ENCODE data around the gene CDS1. TPM values are rescaled to one million over a fixed set of nuclear protein-coding genes. Genes with fewer than 3 reads are reported as not detected.
A peak's percentile ranks its signal among the peaks of the same experiment; 100 is the strongest.
"Not testable (repeated sequence)": the region's sequence is repeated elsewhere in the genome, so short reads cannot be mapped to it uniquely, and the experiment has no call there.

CDS1 gene
- 1 to 10 TPM in 1 of 4 donors, under 1 TPM in 1, not detected in 2; 0.07 to 1.1 TPM for total RNA-seq

DNA sequence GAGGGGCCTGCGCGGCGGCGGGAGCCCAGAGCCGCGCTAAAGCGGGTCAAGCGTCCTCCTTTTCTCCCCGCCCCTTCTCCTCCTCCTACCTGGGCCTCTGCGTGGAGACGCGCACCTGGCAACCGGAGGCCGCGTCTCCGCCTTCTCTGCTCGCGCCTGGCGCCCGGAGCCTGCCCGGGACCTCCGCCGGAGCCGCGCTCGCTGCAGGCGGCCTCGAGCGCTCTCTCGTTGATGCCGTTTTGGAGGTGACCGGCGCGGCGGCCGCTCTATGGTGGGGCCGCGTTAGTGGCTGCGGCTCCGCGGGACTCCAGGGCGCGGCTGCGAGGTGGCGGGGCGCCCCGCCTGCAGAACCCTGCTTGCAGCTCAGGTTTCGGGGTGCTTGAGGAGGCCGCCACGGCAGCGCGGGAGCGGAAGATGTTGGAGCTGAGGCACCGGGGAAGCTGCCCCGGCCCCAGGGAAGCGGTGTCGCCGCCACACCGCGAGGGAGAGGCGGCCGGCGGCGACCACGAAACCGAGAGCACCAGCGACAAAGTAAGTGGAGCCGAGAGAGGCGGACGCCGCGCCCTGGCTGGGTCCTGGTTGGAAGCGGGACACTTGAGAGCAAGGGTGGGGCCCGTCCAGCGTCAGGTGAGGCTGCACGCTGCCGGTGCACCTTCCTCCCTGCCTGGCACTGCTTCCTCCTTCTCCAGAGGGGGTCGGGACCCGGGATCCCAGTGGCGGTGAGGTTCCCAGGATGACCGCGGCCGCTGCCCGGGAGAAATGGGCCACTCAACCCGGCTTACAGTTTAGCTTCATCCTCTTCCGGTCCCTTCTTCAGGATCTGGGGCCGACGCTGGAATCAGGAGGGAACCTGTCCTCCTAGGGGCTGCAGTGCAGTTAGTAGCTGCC, at the start of gene CDS1:
Gene CDS1, plus strand, starts transcription at position 140 of the 888 bp plus-strand sequence. Its CDS starts 275 bp downstream, at position 415.
- Histone ChIP-seq H3K27me3 (peaks cover 23 to 31% (median 28%) of the 10 kb centered on the region in 3 donors), H3K4me3 (peak within 1 kb of the TSS; percentile 64 to 89 (median 70)), H3K9me3 (no peaks in the 10 kb centered on the region), H3K27ac (no peak within 1 kb of the TSS), H3K36me3 (no peaks in the 10 kb centered on the region), H3K4me1 (peaks cover 5% of the 10 kb centered on the region in 2 donors)
- ATAC-seq (peak; percentile 40 to 51), DNase-seq (no peak)
- intact Hi-C loops (cut with DNase I; ENCODE audit: low total_unique reads): no loop called here
- TF ChIP-seq POLR2A (IDR thresholded peaks at IDR 0.05): no peak
- TF ChIP-seq, protein P1, sequence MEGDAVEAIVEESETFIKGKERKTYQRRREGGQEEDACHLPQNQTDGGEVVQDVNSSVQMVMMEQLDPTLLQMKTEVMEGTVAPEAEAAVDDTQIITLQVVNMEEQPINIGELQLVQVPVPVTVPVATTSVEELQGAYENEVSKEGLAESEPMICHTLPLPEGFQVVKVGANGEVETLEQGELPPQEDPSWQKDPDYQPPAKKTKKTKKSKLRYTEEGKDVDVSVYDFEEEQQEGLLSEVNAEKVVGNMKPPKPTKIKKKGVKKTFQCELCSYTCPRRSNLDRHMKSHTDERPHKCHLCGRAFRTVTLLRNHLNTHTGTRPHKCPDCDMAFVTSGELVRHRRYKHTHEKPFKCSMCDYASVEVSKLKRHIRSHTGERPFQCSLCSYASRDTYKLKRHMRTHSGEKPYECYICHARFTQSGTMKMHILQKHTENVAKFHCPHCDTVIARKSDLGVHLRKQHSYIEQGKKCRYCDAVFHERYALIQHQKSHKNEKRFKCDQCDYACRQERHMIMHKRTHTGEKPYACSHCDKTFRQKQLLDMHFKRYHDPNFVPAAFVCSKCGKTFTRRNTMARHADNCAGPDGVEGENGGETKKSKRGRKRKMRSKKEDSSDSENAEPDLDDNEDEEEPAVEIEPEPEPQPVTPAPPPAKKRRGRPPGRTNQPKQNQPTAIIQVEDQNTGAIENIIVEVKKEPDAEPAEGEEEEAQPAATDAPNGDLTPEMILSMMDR (IDR thresholded peaks at IDR 0.05 in 4 of 5, conservative IDR thresholded peaks at IDR 0.05 in 1 of 5): no peak
- in situ Hi-C loops (cut with MboI; ENCODE audit: low sequenced_read_pairs in 4 of 4): no loop called here

DNA sequence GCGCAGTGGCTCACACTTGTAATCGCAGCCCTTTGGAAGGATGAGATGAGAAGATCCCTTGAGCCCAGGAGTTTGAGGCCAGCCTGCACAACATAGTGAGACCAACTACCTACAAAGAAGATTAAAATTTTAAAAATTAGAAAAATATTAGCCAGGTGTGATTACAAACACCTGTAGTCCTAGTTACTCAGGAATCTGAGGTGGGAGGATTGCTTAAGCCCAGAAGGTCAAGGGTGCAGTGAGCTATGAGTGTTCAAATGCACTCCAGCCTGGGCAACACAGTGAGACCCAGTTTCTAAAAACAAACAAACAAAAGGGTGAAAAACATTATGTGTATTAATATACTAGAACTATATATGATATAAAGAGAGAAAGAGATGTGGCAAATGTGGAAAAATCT, 47.0 kb upstream of the CDS1 start:
- Histone ChIP-seq H3K4me1 (no peaks in the 10 kb centered on the region), H3K27me3 (peaks cover 0 to 4% (median 0%) of the 10 kb centered on the region in 3 donors), H3K36me3 (no peaks in the 10 kb centered on the region), H3K9me3 (no peaks in the 10 kb centered on the region), H3K27ac (no peak overlapping the region), H3K4me3 (no peak overlapping the region)
- no peak for TF ChIP-seq POLR2A (IDR thresholded peaks at IDR 0.05)
- TF ChIP-seq, protein P1 (IDR thresholded peaks at IDR 0.05 in 4 of 5, conservative IDR thresholded peaks at IDR 0.05 in 1 of 5): no peak
- intact Hi-C loops (cut with DNase I; ENCODE audit: low total_unique reads) (no loop called here), in situ Hi-C loops (cut with MboI; ENCODE audit: low sequenced_read_pairs in 4 of 4) (loop anchor here in 1 of 4 donors (25.0 kb wide), 1 partner anchor 874 kb away; no protein-coding TSS in a partner anchor)
- no peak for DNase-seq
- no peak for ATAC-seq

DNA sequence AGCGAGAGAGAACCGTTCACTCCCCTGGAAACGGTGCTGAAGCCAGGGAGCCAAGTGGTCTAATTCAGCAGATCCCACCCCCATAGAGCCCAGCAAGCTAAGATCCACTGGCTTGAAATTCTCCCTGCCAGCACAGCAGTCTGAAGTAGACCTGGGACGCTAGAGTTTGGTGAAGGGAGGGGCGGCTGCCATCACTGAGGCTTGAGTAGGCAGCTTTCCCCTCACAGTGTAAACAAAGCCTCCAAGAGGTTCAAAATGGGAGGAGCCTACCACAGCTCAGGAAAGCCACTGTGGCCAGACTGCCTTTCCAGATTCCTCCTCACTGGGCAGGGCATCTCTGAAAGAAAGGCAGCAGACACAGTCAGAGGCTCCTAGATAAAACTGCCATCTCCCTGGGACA, 37.8 kb upstream of the CDS1 start:
- no peak overlapping the region for H3K4me3 ChIP-seq
- no peaks in the 10 kb centered on the region for H3K4me1 ChIP-seq
- no peak overlapping the region for H3K27ac ChIP-seq
- no peaks in the 10 kb centered on the region for H3K9me3 ChIP-seq
- DNase-seq: no peak
- TF ChIP-seq POLR2A (IDR thresholded peaks at IDR 0.05): no peak
- TF ChIP-seq, protein P1 (IDR thresholded peaks at IDR 0.05 in 4 of 5, conservative IDR thresholded peaks at IDR 0.05 in 1 of 5): no peak
- ATAC-seq: no peak
- intact Hi-C loops (cut with DNase I; ENCODE audit: low total_unique reads) (no loop called here), in situ Hi-C loops (cut with MboI; ENCODE audit: low sequenced_read_pairs in 4 of 4) (loop anchor here in 1 of 4 donors (25.0 kb wide), 1 partner anchor 883 kb away; no protein-coding TSS in a partner anchor)
- H3K36me3 ChIP-seq: no peaks in the 10 kb centered on the region
- H3K27me3 ChIP-seq: no peaks in the 10 kb centered on the region

DNA sequence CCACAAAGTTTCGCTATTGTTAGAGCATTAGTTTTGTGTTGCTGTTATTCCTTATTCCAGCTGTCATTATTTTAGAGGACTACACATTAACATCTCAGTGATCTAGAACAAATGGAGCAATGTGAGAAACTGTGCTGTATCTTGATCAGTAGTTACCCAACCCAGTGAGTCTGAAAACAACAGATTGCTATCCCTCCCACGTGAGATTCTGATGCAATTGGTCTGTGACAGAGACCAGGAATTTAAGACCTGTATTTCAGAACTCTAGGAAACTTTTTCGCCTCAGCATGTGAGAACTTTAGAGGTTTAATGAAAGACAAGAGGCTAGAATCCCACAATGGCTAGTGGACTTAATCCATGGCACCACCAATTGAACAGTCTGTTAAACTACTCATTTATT, 35.7 kb upstream of the CDS1 start:
- Histone ChIP-seq H3K4me3 (no peak overlapping the region), H3K9me3 (no peaks in the 10 kb centered on the region), H3K4me1 (no peaks in the 10 kb centered on the region), H3K27ac (no peak overlapping the region), H3K27me3 (no peaks in the 10 kb centered on the region), H3K36me3 (no peaks in the 10 kb centered on the region)
- TF ChIP-seq, protein P1 (IDR thresholded peaks at IDR 0.05 in 4 of 5, conservative IDR thresholded peaks at IDR 0.05 in 1 of 5): no peak
- TF ChIP-seq POLR2A (IDR thresholded peaks at IDR 0.05): no peak
- ATAC-seq: no peak
- DNase-seq: no peak
- in situ Hi-C loops (cut with MboI; ENCODE audit: low sequenced_read_pairs in 4 of 4) (loop anchor here in 1 of 4 donors (25.0 kb wide), 1 partner anchor 885 kb away; no protein-coding TSS in a partner anchor), intact Hi-C loops (cut with DNase I; ENCODE audit: low total_unique reads) (no loop called here)

DNA sequence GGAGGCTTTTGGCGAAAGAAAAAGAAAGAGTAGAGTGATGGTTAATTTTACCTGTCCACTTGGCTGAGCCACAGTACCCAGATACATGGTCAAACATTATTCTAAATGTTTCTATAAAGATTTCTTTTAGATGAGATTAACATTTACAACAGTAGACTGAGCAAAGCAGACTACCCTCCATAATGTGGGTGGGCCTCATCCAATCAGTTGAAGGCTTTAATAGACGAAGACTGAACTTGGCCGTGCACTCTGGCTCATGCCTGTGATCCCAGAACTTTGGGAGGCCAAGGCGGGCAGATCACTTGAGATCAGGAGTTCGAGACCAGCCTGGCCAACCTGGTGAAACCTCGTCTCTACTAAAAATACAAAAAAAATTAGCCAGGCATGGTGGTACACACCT, 33.7 kb upstream of the CDS1 start:
- H3K36me3 ChIP-seq; H3K27me3 ChIP-seq; DNase-seq; intact Hi-C loops (cut with DNase I; ENCODE audit: low total_unique reads); H3K9me3 ChIP-seq; ATAC-seq; H3K4me1 ChIP-seq; H3K4me3 ChIP-seq; H3K27ac ChIP-seq: not testable (repeated sequence)
- in situ Hi-C loops (cut with MboI; ENCODE audit: low sequenced_read_pairs in 4 of 4): loop anchor here in 1 of 4 donors (25.0 kb wide), 1 partner anchor 887 kb away; no protein-coding TSS in a partner anchor
